Measurements from ENCODE around the gene LMTK2. TPM values are rescaled to one million over a fixed set of nuclear protein-coding genes. Genes with fewer than 3 reads are reported as not detected.

The LMTK2 gene
- total RNA-seq, 1 experiment from 2014 or later = 7.5 TPM

Other genes with a start within 250 kb of the LMTK2 start
- 225 and 335 TPM in 2 replicates for gene ASNS, start 234.5 kb upstream of the LMTK2 start, total RNA-seq (2014; rRNA removed; shearing (Covaris generic))
- gene OCM2, start 116.7 kb upstream of the LMTK2 start, total RNA-seq (2014; rRNA removed; shearing (Covaris generic)) = not detected in 2 replicates
- not detected in 2 replicates for gene BHLHA15, start 104.6 kb downstream of the LMTK2 start, total RNA-seq (2014; rRNA removed; shearing (Covaris generic))
- gene TECPR1, start 145.4 kb downstream of the LMTK2 start, total RNA-seq (2014; rRNA removed; shearing (Covaris generic)) = 10.8 and 24.5 TPM in 2 replicates
- gene BRI3, start 174.8 kb downstream of the LMTK2 start, total RNA-seq (2014; rRNA removed; shearing (Covaris generic)) = 53.6 and 68.3 TPM in 2 replicates